SJCRH30 (cell line): ENCODE data around the gene ARMC10. TPM values are rescaled to one million over a fixed set of nuclear protein-coding genes. Genes with fewer than 3 reads are reported as not detected.
"Not testable (repeated sequence)": the region's sequence is repeated elsewhere in the genome, so short reads cannot be mapped to it uniquely, and the experiment has no call there.

Experiments used
- DNase-seq, 2 experiments: peaks; one replicate each; pipeline ENCODE4 v3.0.0-alpha.2; 2015 to 2020
- H3K27ac ChIP-seq: fragments of 250-450 bp; sonication (Bioruptor Pico); 2 replicates; pipeline ENCODE4 v1.5.1; 2020; ENCODE audit warnings: mild to moderate bottlenecking, moderate library complexity
- H3K27me3 ChIP-seq: fragments of 250-450 bp; sonication (Bioruptor Pico); 2 replicates; pipeline ENCODE4 v1.5.1; 2020; ENCODE audit warnings: mild to moderate bottlenecking, moderate library complexity
- H3K36me3 ChIP-seq: fragments of 250-450 bp; sonication (Bioruptor Pico); 2 replicates; pipeline ENCODE4 v1.5.1; 2020; ENCODE audit warnings: mild to moderate bottlenecking, moderate library complexity
- H3K4me1 ChIP-seq: fragments of 250-450 bp; sonication (Bioruptor Pico); 2 replicates; pipeline ENCODE4 v1.5.1; 2020; ENCODE audit warnings: mild to moderate bottlenecking, moderate library complexity
- H3K4me3 ChIP-seq: fragments of 250-450 bp; sonication (Bioruptor Pico); 2 replicates; pipeline ENCODE4 v1.5.1; 2020; ENCODE audit warnings: mild to moderate bottlenecking, moderate library complexity
- H3K9me3 ChIP-seq: fragments of 250-450 bp; sonication (Bioruptor Pico); replicated peaks from 2 replicates; pipeline ENCODE4 v1.5.1; 2020; ENCODE audit warnings: mild to moderate bottlenecking, moderate library complexity
- total RNA-seq: library from RNA; depleted of rRNA; stranded (reverse); fragments of >200 nt; shearing (Covaris generic); gene quantifications from 2 replicates; pipeline ENCODE4 v1.2.3, GENCODE V29; 2014

ARMC10 gene
- total RNA-seq, 1 experiment from 2014 or later = 31.2 TPM

DNA sequence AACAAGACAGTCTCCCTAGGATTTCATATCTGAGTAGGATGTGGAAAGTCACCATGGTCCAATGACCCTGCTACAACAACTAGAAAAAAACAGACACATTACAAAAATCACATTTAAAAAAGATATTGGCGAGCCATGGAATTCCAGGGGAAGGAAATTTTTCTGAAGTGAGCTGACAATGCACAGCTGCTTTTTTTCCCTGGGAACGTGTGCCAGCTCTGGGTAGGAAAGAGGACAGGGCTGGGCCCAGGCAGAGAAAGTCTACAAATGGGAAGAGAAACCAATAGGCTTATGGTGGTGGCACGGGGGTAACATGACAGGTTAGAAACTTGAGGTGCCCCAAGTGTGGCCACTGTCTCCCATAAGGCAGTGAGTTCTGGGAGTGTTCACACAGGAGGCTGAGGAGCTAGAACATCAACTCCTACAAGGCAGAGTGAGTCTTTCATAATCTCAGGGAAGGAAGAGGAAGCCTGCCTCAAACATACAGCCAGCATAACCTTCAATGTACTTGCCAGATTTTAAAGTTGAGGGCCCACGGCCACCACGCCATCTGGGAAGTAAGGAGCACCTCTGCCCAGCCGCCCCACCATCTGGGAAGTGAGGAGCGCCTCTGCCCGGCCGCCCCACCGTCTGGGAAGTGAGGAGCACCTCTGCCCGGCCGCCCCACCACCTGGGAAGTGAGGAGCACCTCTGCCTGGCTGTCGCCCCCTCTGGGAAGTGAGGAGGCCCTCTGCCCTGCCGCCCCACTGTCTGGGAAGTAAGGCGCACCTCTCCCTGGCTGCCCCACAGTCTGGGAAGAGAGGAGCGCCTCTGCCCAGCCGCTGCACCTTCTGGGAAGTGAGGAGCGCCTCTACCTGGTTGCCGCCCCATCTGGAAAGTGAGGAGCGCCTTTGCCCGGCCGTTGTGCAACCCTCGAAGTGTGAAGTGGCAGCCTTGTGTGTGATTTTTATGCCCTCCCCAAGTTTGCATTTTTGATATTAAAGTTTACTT is 6.2 kb upstream of the ARMC10 start:
- H3K27me3 ChIP-seq = no peaks in the 10 kb centered on the region
- no peak overlapping the region for H3K4me3 ChIP-seq
- H3K9me3 ChIP-seq = peaks cover 6% of the 10 kb centered on the region
- no peak overlapping the region for H3K27ac ChIP-seq
- no peaks in the 10 kb centered on the region for H3K36me3 ChIP-seq
- H3K4me1 ChIP-seq = peaks cover 1% of the 10 kb centered on the region
- no peak for DNase-seq

DNA sequence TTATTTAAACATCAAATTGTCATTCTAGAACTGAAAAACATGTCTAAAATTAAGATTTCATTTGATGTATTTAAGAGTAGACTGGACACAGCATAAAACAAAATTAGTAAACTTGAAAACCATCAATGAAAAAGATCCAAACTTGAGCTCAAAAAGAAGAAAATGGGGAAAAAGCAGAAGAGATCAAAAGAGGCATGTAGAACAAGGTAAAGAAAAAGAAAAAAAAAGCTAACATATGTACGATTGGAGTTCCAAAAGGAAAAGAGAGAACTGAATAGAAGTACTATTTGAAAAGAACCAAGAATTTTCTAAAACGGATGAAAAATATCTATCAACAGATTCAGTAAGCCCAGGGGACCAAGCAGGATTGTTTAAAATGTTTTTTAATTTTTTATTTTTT is 3.9 kb upstream of the ARMC10 start:
- Histone ChIP-seq H3K27me3 (no peaks in the 10 kb centered on the region), H3K4me3 (no peak overlapping the region)
- no peak for DNase-seq

DNA sequence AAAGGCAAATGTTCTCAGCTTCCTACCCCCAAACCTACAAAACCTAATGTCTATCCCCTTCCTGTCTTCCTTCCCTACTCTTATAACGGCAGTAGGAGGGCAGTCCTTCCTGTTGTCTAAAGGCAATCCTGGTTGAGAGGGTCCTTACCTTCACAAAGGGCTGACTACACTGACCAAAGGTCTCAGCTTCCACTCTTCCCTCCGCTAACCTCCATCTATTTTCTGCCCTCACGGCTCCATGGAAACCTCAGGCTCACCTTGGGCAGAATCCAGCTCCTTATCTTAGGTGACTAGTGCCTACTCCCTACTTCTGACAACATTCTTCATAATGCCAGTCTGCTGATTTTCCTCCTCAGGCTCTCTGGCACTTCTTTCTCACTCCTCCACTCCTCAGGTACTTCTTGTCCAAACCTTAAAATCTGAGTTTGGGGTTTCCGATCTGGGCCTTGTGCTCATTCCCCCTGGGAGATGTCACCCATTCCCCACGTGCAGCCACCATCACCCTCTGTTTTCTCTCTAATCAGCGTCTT is 886 bp upstream of the ARMC10 start:
- no peaks in the 10 kb centered on the region for H3K9me3 ChIP-seq
- H3K4me1 ChIP-seq = peaks cover 5% of the 10 kb centered on the region
- H3K27me3 ChIP-seq = no peaks in the 10 kb centered on the region
- DNase-seq = no peak
- H3K4me3 ChIP-seq = peak overlapping the region; percentile 82
- H3K27ac ChIP-seq = no peak overlapping the region
- H3K36me3 ChIP-seq = no peaks in the 10 kb centered on the region; the same call in 1 of the 2 replicates

More for the DNA sequence above, 3.9 kb upstream of the ARMC10 start:
- no peaks in the 10 kb centered on the region for H3K36me3 ChIP-seq
- peaks cover 6% of the 10 kb centered on the region for H3K9me3 ChIP-seq
- H3K27ac ChIP-seq = no peak overlapping the region
- peaks cover 5% of the 10 kb centered on the region for H3K4me1 ChIP-seq

DNA sequence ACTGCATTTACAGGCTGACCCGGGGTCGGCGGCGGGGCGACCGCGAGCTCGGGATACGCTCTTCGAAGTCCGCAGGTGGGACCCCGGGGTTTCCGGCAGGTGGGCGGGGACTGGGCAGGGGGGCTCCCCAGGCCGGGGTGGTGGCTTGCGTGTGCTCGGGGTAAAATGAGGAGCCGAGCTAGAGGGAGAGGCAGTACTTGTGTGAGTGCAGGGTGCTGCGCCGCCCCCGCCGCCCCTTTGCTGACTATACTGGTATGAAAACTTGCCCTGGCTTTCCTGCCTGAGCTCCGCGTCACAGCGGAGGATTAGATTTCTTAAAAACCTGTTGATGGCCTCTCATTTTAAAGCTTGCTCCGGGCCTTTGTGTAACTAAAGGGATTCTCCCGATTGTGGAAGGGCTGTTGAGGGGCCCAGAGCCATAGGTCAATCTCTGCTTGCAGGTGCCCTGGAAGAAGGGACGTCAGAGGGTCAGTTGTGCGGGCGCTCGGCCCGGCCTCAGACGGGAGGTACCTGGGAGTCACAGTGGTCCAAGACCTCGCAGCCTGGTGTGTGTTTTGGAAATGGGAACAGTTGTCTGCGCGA is 488 bp downstream of the ARMC10 start:
- peak; percentile 56 to 62 for DNase-seq
- H3K36me3 ChIP-seq = peaks cover 3% of the 10 kb centered on the region; the same call in 1 of the 2 replicates
- no peaks in the 10 kb centered on the region for H3K27me3 ChIP-seq
- H3K27ac ChIP-seq = no peak overlapping the region; the same call in 1 of the 2 replicates
- H3K4me3 ChIP-seq = peak overlapping the region; percentile 82
- no peaks in the 10 kb centered on the region for H3K9me3 ChIP-seq
- H3K4me1 ChIP-seq = peaks cover 5% of the 10 kb centered on the region

DNA sequence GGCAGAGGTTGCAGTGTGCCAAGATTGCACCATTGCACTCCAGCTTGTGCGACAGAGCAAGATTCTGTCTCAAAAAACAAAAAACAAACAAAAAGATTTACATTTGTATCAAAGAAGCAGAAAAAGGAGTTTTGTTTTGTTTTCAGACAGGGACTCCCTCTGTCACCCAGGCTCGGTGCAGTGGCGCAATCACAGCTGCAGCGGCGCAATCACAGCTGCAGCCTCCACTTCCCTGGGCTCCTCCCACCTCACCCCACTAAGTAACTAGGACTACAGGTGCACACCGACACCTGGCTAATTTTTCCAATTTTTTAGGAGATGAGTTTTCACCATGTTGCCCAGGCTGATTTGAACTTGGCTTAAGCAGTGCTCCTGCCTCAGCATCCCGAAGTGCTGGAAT is 1.8 kb downstream of the ARMC10 start:
- Histone ChIP-seq H3K9me3 (no peaks in the 10 kb centered on the region), H3K27ac (no peak overlapping the region), H3K4me1 (peaks cover 5% of the 10 kb centered on the region), H3K27me3 (no peaks in the 10 kb centered on the region), H3K4me3 (no peak overlapping the region), H3K36me3 (peaks cover 3% of the 10 kb centered on the region; the same call in 1 of the 2 replicates)
- no peak for DNase-seq

DNA sequence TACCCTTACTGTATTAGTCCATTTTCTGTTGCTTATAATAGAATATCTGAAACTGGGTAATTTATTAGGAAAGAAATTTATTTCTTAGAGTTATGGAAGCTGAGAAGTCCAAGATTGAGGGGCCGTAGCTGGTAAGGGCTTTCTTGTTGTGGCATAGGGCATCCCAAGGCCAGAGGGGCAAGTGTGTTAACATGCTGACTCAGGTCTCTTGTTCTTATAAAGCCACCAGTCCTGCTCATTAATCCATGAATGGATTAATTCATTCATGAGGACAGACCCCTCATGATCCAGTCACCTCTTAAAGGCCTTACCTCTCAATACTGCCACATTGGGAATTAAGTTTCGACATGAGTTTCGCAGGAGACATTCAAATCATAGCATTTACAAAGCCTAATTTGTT is 2.4 kb downstream of the ARMC10 start:
- Histone ChIP-seq H3K27me3 (no peaks in the 10 kb centered on the region), H3K36me3 (peaks cover 7% of the 10 kb centered on the region; the same call in 1 of the 2 replicates), H3K9me3 (no peaks in the 10 kb centered on the region), H3K4me1 (peaks cover 5% of the 10 kb centered on the region), H3K27ac (no peak overlapping the region), H3K4me3 (no peak overlapping the region)
- DNase-seq = no peak

DNA sequence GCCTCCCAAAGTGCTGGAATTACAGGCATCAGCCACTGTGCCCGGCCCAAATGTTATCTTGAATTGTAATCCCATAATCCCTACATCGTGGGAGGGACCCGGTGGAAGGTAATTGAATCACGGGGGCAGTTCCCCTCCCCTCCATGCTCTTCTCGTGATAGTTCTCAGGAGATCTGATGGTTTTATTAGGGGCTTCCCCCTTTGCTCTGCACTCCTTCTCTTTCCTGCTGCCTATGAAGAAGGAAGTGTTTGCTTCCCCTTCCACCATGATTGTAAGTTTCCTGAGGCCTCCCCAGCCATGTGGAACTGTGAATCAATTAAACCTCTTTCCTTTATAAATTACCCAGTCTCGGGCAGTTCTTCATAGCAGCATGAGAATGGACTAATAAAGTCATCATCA is 3.3 kb downstream of the ARMC10 start:
- H3K9me3 ChIP-seq, H3K4me3 ChIP-seq, H3K4me1 ChIP-seq, DNase-seq, H3K27ac ChIP-seq, H3K27me3 ChIP-seq, H3K36me3 ChIP-seq: not testable (repeated sequence)

DNA sequence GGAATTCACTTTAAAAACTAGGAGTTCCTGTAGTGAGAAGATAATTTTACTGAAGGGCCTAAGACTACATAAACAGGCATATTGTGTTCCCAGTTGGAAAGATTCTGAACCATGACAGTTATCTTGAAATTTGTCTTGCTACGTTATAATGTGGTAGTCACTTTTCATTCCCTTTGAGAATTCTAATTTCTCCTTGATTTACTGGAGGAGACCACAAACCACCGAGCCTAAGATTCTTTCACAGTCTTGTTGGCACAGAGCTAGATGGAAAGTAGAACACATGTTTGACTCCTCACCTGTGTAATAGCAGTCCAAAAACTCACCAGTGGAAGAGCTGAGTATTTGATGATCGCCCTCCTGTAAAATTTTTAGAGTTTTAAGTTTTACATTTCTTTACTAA is 4.9 kb downstream of the ARMC10 start:
- no peaks in the 10 kb centered on the region for H3K4me1 ChIP-seq
- DNase-seq = no peak
- H3K9me3 ChIP-seq = no peaks in the 10 kb centered on the region
- H3K36me3 ChIP-seq = peaks cover 11% of the 10 kb centered on the region; the same call in 1 of the 2 replicates
- no peaks in the 10 kb centered on the region for H3K27me3 ChIP-seq
- no peak overlapping the region for H3K4me3 ChIP-seq
- no peak overlapping the region for H3K27ac ChIP-seq

DNA sequence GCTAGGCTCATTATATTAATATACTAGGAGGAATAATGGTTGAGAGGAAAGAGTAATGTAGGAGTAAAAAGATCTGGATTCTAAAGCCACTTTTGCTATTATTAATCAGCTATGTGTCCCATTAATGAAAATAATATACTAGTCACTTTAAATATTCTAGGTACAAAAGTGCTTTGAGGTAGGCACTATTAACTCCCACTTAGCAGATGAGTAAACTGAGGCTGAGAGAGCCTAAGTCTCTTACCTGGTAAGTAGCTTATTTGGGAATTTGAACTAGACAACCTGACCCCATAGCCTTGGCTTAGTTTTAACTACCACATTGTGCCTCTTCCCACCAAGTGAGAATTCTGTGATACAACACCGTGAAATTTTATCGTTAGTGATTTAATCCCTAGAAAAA is 6.0 kb downstream of the ARMC10 start:
- no peak overlapping the region for H3K4me3 ChIP-seq
- H3K9me3 ChIP-seq = no peaks in the 10 kb centered on the region
- no peak for DNase-seq
- H3K36me3 ChIP-seq = peaks cover 13% of the 10 kb centered on the region
- no peak overlapping the region for H3K27ac ChIP-seq
- no peaks in the 10 kb centered on the region for H3K4me1 ChIP-seq
- no peaks in the 10 kb centered on the region for H3K27me3 ChIP-seq

DNA sequence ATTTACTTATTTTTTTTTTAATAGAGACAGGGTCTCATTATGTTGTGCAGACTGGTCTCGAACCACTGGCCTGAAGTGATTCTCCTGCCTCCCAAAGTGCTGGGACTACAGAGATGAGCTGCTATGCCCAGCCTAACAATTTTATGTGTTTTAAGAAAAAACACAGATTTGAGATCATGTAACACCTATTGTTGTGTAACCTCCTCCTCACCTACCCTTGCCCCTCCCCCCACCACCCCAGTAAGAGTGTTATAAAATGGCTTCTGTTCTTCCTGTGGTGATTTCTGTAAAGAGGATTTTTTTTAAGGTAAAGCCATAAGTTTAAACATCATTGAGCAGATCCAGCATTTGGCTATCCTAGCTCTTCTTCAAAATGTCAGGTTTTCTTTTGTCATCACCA is 7.6 kb downstream of the ARMC10 start:
- Histone ChIP-seq H3K9me3 (no peaks in the 10 kb centered on the region), H3K27me3 (no peaks in the 10 kb centered on the region), H3K4me1 (no peaks in the 10 kb centered on the region), H3K4me3 (no peak overlapping the region), H3K36me3 (peaks cover 23% of the 10 kb centered on the region), H3K27ac (no peak overlapping the region)
- DNase-seq = no peak

DNA sequence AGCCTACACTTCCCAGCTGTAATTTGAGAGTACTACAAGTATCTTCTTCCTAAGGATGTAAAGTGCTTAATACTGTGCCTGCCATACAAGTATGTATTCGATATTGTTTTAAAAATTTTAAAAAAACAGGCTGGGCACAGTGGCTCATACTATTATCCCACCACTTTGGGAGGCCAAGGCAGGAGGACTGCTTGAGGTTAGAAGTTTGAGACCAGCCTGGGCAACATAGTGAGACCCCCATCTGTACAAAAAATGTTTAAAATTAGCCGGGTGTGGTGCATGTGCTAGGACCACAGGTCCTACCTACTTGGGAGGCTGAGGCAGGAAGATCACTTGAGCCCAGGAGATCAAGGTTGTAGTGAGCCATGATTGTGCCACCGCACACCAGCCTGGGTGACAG is 8.3 kb downstream of the ARMC10 start:
- Histone ChIP-seq H3K27ac (no peak overlapping the region), H3K9me3 (no peaks in the 10 kb centered on the region), H3K4me3 (no peak overlapping the region), H3K36me3 (peaks cover 26% of the 10 kb centered on the region), H3K4me1 (no peaks in the 10 kb centered on the region), H3K27me3 (no peaks in the 10 kb centered on the region)
- DNase-seq = no peak

DNA sequence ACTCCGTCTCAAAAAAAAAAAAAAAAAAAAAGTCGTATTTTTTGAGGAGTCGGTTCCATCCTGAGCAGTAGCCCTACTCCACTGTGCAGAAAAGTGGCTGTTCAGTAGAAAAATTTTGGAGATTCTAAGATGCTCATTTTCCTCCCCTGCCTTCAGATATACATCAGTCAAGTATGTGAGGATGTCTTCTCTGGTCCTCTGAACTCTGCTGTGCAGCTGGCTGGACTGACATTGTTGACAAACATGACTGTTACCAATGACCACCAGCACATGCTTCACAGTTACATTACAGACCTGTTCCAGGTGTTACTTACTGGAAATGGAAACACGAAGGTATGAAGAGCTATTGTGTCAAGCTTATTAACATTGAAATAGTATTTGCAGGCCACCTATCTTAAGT is 17.4 kb downstream of the ARMC10 start:
- peaks cover 43% of the 10 kb centered on the region for H3K36me3 ChIP-seq
- not testable (repeated sequence) for H3K4me1 ChIP-seq, DNase-seq, H3K9me3 ChIP-seq, H3K27ac ChIP-seq, H3K27me3 ChIP-seq, H3K4me3 ChIP-seq

DNA sequence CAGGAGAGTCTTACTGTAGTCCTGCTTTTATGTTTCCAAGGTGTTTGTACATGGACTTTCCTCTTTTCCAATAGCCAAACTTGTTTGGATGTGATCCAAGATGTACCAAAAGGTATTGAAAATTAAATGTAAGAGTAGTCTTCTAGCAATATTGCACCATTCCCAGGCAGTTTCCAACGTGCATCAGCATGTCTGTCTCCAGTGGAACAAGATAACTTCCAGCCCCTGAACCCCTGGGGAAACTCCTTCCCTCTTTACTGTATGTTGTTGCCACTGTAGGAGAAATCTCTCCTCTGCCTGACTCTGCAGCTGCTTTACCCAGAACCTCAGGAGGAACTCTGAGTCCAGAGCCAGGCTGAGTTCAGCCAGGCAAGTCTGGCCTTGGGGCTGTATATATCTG is 18.5 kb downstream of the ARMC10 start:
- DNase-seq = no peak
- H3K27ac ChIP-seq = no peak overlapping the region
- no peak overlapping the region for H3K4me3 ChIP-seq
- H3K36me3 ChIP-seq = peaks cover 44% of the 10 kb centered on the region
- no peaks in the 10 kb centered on the region for H3K9me3 ChIP-seq
- H3K27me3 ChIP-seq = no peaks in the 10 kb centered on the region
- H3K4me1 ChIP-seq = no peaks in the 10 kb centered on the region

DNA sequence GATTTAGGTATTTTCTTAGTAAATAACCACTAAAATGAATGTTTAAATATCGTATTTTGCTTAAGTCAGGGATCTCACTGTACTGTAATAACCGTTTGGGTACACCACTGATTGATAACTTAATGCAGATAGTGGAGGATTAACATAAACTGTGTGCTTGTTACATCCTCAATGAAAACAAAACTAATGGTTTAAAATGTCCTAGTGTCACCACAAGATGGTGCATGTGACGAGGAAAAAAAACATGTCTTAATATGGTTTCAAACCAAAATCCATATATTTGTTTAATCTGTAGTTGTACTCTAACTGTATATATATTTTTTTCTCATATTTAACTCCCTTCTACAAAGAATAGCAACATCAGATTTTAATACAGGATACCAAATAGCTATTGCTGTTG is 19.2 kb downstream of the ARMC10 start:
- no peak for DNase-seq

DNA sequence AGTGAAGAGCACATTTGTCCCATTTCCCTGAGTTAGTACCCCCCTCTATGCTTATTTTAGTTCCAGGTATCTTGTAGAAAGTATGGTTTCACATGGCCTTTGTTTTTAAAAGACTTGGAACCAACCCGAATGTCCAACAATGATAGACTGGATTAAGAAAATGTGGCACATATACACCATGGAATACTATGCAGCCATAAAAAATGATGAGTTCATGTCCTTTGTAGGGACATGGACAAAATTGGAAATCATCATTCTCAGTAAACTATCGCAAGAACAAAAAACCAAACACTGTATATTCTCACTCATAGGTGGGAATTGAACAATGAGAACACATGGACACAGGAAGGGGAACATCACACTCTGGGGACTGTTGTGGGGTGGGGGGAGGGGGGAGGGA is 20.6 kb downstream of the ARMC10 start:
- not testable (repeated sequence) for H3K27me3 ChIP-seq, H3K9me3 ChIP-seq, H3K4me1 ChIP-seq, H3K27ac ChIP-seq, H3K4me3 ChIP-seq, DNase-seq
- peaks cover 38% of the 10 kb centered on the region for H3K36me3 ChIP-seq

More for the DNA sequence above, 19.2 kb downstream of the ARMC10 start:
- H3K27me3 ChIP-seq = no peaks in the 10 kb centered on the region
- H3K4me1 ChIP-seq = no peaks in the 10 kb centered on the region
- H3K27ac ChIP-seq = no peak overlapping the region
- peaks cover 41% of the 10 kb centered on the region for H3K36me3 ChIP-seq
- no peak overlapping the region for H3K4me3 ChIP-seq
- H3K9me3 ChIP-seq = no peaks in the 10 kb centered on the region
